Transverse colon (tissue), 4 donors: Measurements from ENCODE around the gene EPPIN.

ENCODE experiments used
- CTCF ChIP-seq, 5 experiments: fragments of 200-600 bp in 3 of 5; fragments of 450-650 bp in 2 of 5; sonication (generic) in 3 of 5; IDR thresholded peaks; 1 replicate in 2 of 5; 2 replicates in 3 of 5; pipeline ENCODE4 v1.5.1; 2016 to 2017; ENCODE audit warnings: antibody characterized with exemption in 5 of 5, inconsistent platforms in 3 of 5, mild to moderate bottlenecking in 2 of 5, moderate library complexity in 1 of 5
- POLR2AphosphoS5 ChIP-seq, 3 donors: sonication (generic); formaldehyde crosslinking; IDR thresholded peaks; one replicate each; pipeline ENCODE4 v1.6.1; 2016; ENCODE audit warnings: antibody characterized with exemption in 3 of 3

GRCh38 chr20:45502561-45502960 lies 44.6 kb downstream of the EPPIN start:
- TF ChIP-seq POLR2AphosphoS5 (IDR thresholded peaks at IDR 0.05) (no peak), CTCF (IDR thresholded peaks at IDR 0.05) (no peak)
